HepG2 (cell line): ENCODE results near the gene MACROD2. TPM values are rescaled to one million over a fixed set of nuclear protein-coding genes. Genes with fewer than 3 reads are reported as not detected.
A peak's percentile ranks its signal among the peaks of the same experiment; 100 is the strongest.

ENCODE experiments used
- CEBPG ChIP-seq: IDR thresholded peaks from 2 replicates; pipeline ENCODE4 v1.6.1; 2016
- ELF3 ChIP-seq: IDR thresholded peaks from 2 replicates; pipeline ENCODE4 v1.6.1; 2016; ENCODE audit warnings: missing genetic modification reagents, missing compliant biosample characterization
- EP300 ChIP-seq, 3 experiments: sonication (generic) in 1 of 3; formaldehyde crosslinking in 1 of 3; IDR thresholded peaks; 2 replicates each; pipeline versions ENCODE4 v1.5.1 to v1.6.1; 2011 to 2020; ENCODE audit warnings: low read depth in 2 of 3, low read length in 2 of 3, borderline replicate concordance in 1 of 3, improper control_type of control experiment in 1 of 3, mild to moderate bottlenecking in 1 of 3, missing genetic modification reagents in 1 of 3, moderate library complexity in 1 of 3
- HCFC1 ChIP-seq: fragments of 150-350 bp; IDR thresholded peaks from 2 replicates; pipeline ENCODE4 v1.6.1; 2014; ENCODE audit warnings: low read depth, low read length
- HIVEP1 ChIP-seq: sonication (generic); formaldehyde crosslinking; IDR thresholded peaks from 2 replicates; pipeline ENCODE4 v1.4.0; 2020; ENCODE audit warnings: mild to moderate bottlenecking, missing genetic modification reagents
- HMGA1 ChIP-seq: sonication (generic); formaldehyde crosslinking; conservative IDR thresholded peaks from 2 replicates; pipeline ENCODE4 v1.4.0; 2020; ENCODE audit warnings: missing genetic modification reagents
- KLF6 ChIP-seq: IDR thresholded peaks from 2 replicates; pipeline ENCODE4 v1.8.0; 2016; ENCODE audit warnings: missing biosample characterization, missing genetic modification reagents
- MAFG ChIP-seq: sonication (generic); formaldehyde crosslinking; IDR thresholded peaks from 2 replicates; pipeline ENCODE4 v1.5.1; 2020; ENCODE audit warnings: mild to moderate bottlenecking, missing genetic modification reagents
- RARG ChIP-seq: sonication (generic); formaldehyde crosslinking; IDR thresholded peaks from 2 replicates; pipeline ENCODE4 v1.4.0; 2020; ENCODE audit warnings: low read depth, mild to moderate bottlenecking, missing genetic modification reagents
- SMARCC2 ChIP-seq: fragments of 450-650 bp; IDR thresholded peaks from 2 replicates; pipeline ENCODE4 v1.6.1; 2017; ENCODE audit warnings: antibody characterized with exemption, mild to moderate bottlenecking
- SP2 ChIP-seq: sonication (generic); formaldehyde crosslinking; IDR thresholded peaks from 2 replicates; pipeline ENCODE4 v1.5.1; 2020; ENCODE audit warnings: mild to moderate bottlenecking, missing genetic modification reagents
- SPEN ChIP-seq: sonication (generic); formaldehyde crosslinking; IDR thresholded peaks from 2 replicates; pipeline ENCODE4 v1.5.1; 2020; ENCODE audit warnings: low read depth, mild to moderate bottlenecking, missing genetic modification reagents
- SRSF4 ChIP-seq: fragments of 200-400 bp; formaldehyde crosslinking; IDR thresholded peaks from one replicate; pipeline ENCODE4 v1.6.1; 2018; ENCODE audit warnings: mild to moderate bottlenecking, low read depth, low read length, moderate library complexity; ENCODE audit not compliant: poor library complexity, severe bottlenecking
- SRY ChIP-seq: sonication (generic); formaldehyde crosslinking; IDR thresholded peaks from 2 replicates; pipeline ENCODE4 v1.8.0; 2022; ENCODE audit warnings: mild to moderate bottlenecking, missing genetic modification reagents
- SSRP1 ChIP-seq: IDR thresholded peaks from 2 replicates; pipeline ENCODE4 v1.6.1; 2016; ENCODE audit warnings: control low read depth
- TEAD3 ChIP-seq: optimal IDR thresholded peaks from 2 replicates; pipeline ENCODE3; 2016; ENCODE audit warnings: borderline replicate concordance
- TP53 ChIP-seq: sonication (generic); formaldehyde crosslinking; conservative IDR thresholded peaks from 2 replicates; pipeline ENCODE4 v1.4.0; 2020; ENCODE audit warnings: missing genetic modification reagents
- ZBTB7B ChIP-seq: sonication (generic); formaldehyde crosslinking; IDR thresholded peaks from 2 replicates; pipeline ENCODE4 v1.4.0; 2020; ENCODE audit warnings: missing genetic modification reagents
- ZKSCAN8 ChIP-seq: IDR thresholded peaks from 2 replicates; pipeline ENCODE4 v1.6.1; 2016; ENCODE audit warnings: borderline replicate concordance, missing genetic modification reagents, missing compliant biosample characterization
- ZNF260 ChIP-seq: sonication (generic); formaldehyde crosslinking; IDR thresholded peaks from 2 replicates; pipeline ENCODE4 v1.4.0; 2020; ENCODE audit warnings: missing genetic modification reagents, low read depth, mild to moderate bottlenecking, borderline replicate concordance
- ZNF451 ChIP-seq: sonication (generic); formaldehyde crosslinking; IDR thresholded peaks from 2 replicates; pipeline ENCODE4 v1.5.0; 2020; ENCODE audit warnings: mild to moderate bottlenecking, missing genetic modification reagents
- ZNF607 ChIP-seq: sonication (generic); formaldehyde crosslinking; IDR thresholded peaks from 2 replicates; pipeline ENCODE4 v1.5.1; 2020; ENCODE audit warnings: missing genetic modification reagents, mild to moderate bottlenecking, borderline replicate concordance
- ZNF766 ChIP-seq: sonication (generic); formaldehyde crosslinking; IDR thresholded peaks from 2 replicates; pipeline ENCODE4 v1.5.0; 2020; ENCODE audit warnings: missing genetic modification reagents, borderline replicate concordance
- ZSCAN29 ChIP-seq: sonication (generic); formaldehyde crosslinking; conservative IDR thresholded peaks from 2 replicates; pipeline ENCODE4 v1.4.0; 2020; ENCODE audit warnings: mild to moderate bottlenecking, missing genetic modification reagents
- ZSCAN31 ChIP-seq: sonication (generic); formaldehyde crosslinking; IDR thresholded peaks from 2 replicates; pipeline ENCODE4 v1.5.0; 2020; ENCODE audit warnings: low read depth, mild to moderate bottlenecking, missing genetic modification reagents
- ZZZ3 ChIP-seq: sonication (generic); formaldehyde crosslinking; IDR thresholded peaks from 2 replicates; pipeline ENCODE4 v1.4.0; 2020; ENCODE audit warnings: missing genetic modification reagents, mild to moderate bottlenecking, borderline replicate concordance
- polyA plus RNA-seq, 8 experiments: library from polyadenylated mRNA; depleted of rRNA in 3 of 8; stranded (reverse) in 7 of 8; unstranded in 1 of 8; fragments of >200 nt; fragmentation: Illumina TruSeq in 4 of 8; extraction: Trizol in 4 of 8; gene quantifications; 2 replicates each; pipeline versions ENCODE4 v1.2.1 to v1.2.3, GENCODE V29; 2011 to 2016; ENCODE audit warnings: low read depth in 4 of 8, missing spikeins in 1 of 8, mixed read lengths in 1 of 8; ENCODE audit not compliant: insufficient read depth in 1 of 8
- total RNA-seq, 5 experiments: library from RNA; depleted of rRNA; stranded (reverse); fragments of >200 nt; fragmentation: Illumina TruSeq; extraction: Trizol; gene quantifications; 2 replicates each; pipeline ENCODE4 v1.2.3, GENCODE V29; 2016; ENCODE audit warnings: low read depth in 1 of 5
- TF ChIP-seq, protein P1 (sequence below): IDR thresholded peaks from 2 replicates; pipeline ENCODE4 v1.6.1; 2016; ENCODE audit warnings: missing biosample characterization, missing genetic modification reagents, low read depth
- TF ChIP-seq, protein P2 (sequence below): sonication (generic); formaldehyde crosslinking; IDR thresholded peaks from 2 replicates; pipeline ENCODE4 v1.4.0; 2020; ENCODE audit warnings: missing genetic modification reagents
- TF ChIP-seq, protein P3 (sequence below): sonication (generic); formaldehyde crosslinking; conservative IDR thresholded peaks from 2 replicates; pipeline ENCODE4 v1.8.1; 2023; ENCODE audit warnings: missing genetic modification reagents

The MACROD2 gene
- total and polyA plus RNA-seq, 2 of the 13 experiments (the other 11 are each of a cell fraction or from before 2014, with no cell fraction given) = 0.13 to 0.51 TPM

- TF ChIP-seq, protein P1, sequence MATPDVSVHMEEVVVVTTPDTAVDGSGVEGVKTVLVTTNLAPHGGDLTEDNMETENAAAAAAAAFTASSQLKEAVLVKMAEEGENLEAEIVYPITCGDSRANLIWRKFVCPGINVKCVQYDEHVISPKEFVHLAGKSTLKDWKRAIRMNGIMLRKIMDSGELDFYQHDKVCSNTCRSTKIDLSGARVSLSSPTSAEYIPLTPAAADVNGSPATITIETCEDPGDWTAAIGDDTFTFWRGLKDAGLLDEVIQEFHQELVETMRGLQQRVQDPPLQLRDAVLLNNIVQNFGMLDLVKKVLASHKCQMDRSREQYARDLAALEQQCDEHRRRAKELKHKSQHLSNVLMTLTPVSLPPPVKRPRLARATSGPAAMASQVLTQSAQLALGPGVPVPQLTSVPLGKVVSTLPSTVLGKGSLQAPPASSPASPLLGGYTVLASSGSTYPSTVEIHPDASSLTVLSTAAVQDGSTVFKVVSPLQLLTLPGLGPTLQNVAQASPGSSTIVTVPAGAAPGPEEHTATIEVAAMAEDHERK = no peak
- TF ChIP-seq ZNF607 (CRISPR knock-in tag) = no peak
- no peak for TF ChIP-seq ZNF451 (CRISPR knock-in tag)
- TF ChIP-seq ELF3 (CRISPR knock-in tag) = peak; percentile 9; the same call in 1 of the 2 replicates
- TF ChIP-seq ZNF260 (CRISPR knock-in tag) = no peak
- peak; percentile 33; the same call in 1 of the 2 replicates for TF ChIP-seq SSRP1 (CRISPR knock-in tag)
- TF ChIP-seq ZKSCAN8 (CRISPR knock-in tag) = no peak
- TF ChIP-seq HCFC1 = no peak
- no peak for TF ChIP-seq SMARCC2
- no peak for TF ChIP-seq RARG (CRISPR knock-in tag)
- no peak for TF ChIP-seq KLF6 (CRISPR knock-in tag)
- TF ChIP-seq ZSCAN31 (CRISPR knock-in tag) = no peak
- TF ChIP-seq HIVEP1 = no peak
- TF ChIP-seq ZZZ3 (CRISPR knock-in tag) = no peak
- TF ChIP-seq ZBTB7B (CRISPR knock-in tag) = no peak
- no peak for TF ChIP-seq SPEN (CRISPR knock-in tag)
- no peak for TF ChIP-seq ZSCAN29 (CRISPR knock-in tag)
- peak; percentile 91 for TF ChIP-seq CEBPG (CRISPR knock-in tag)
- TF ChIP-seq TP53 (CRISPR knock-in tag) = no peak
- TF ChIP-seq HMGA1 (CRISPR knock-in tag) = no peak
- peak in 1 of 2 experiments; percentile 27; a peak in 1 of 4 replicates for TF ChIP-seq EP300 (IDR thresholded peaks at IDR 0.05; ENCODE audit: low read depth in 2 of 2, low read length in 2 of 2)
- no peak for TF ChIP-seq EP300 (CRISPR knock-in tag; IDR thresholded peaks at IDR 0.05; ENCODE audit: borderline replicate concordance)
- no peak for TF ChIP-seq SRY (CRISPR knock-in tag)
- TF ChIP-seq, protein P2, sequence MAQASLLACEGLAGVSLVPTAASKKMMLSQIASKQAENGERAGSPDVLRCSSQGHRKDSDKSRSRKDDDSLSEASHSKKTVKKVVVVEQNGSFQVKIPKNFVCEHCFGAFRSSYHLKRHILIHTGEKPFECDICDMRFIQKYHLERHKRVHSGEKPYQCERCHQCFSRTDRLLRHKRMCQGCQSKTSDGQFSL (CRISPR knock-in tag) = no peak
- TF ChIP-seq SRSF4 = no peak
- TF ChIP-seq SP2 = no peak
- no peak for TF ChIP-seq TEAD3 (CRISPR knock-in tag)
- TF ChIP-seq ZNF766 = no peak
- TF ChIP-seq, protein P3, sequence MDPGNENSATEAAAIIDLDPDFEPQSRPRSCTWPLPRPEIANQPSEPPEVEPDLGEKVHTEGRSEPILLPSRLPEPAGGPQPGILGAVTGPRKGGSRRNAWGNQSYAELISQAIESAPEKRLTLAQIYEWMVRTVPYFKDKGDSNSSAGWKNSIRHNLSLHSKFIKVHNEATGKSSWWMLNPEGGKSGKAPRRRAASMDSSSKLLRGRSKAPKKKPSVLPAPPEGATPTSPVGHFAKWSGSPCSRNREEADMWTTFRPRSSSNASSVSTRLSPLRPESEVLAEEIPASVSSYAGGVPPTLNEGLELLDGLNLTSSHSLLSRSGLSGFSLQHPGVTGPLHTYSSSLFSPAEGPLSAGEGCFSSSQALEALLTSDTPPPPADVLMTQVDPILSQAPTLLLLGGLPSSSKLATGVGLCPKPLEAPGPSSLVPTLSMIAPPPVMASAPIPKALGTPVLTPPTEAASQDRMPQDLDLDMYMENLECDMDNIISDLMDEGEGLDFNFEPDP (CRISPR knock-in tag) = no peak
- TF ChIP-seq MAFG (CRISPR knock-in tag) = no peak
Measured at GRCh38 chr20:14609328-14610221, 614.3 kb downstream of the MACROD2 start (continued).
